M059J (cell line): ENCODE data around the gene HERC4. TPM values are rescaled to one million over a fixed set of nuclear protein-coding genes. Genes with fewer than 3 reads are reported as not detected.

Experiments used
- DNase-seq: peaks from one replicate; pipeline ENCODE4 v3.0.0-alpha.2; 2012; ENCODE audit warnings: low read depth
- total RNA-seq: library from RNA; depleted of rRNA; stranded (reverse); fragments of >200 nt; shearing (Covaris generic); gene quantifications from 2 replicates; pipeline ENCODE4 v1.2.3, GENCODE V29; 2014; rRNA removed

The HERC4 gene, protein sequence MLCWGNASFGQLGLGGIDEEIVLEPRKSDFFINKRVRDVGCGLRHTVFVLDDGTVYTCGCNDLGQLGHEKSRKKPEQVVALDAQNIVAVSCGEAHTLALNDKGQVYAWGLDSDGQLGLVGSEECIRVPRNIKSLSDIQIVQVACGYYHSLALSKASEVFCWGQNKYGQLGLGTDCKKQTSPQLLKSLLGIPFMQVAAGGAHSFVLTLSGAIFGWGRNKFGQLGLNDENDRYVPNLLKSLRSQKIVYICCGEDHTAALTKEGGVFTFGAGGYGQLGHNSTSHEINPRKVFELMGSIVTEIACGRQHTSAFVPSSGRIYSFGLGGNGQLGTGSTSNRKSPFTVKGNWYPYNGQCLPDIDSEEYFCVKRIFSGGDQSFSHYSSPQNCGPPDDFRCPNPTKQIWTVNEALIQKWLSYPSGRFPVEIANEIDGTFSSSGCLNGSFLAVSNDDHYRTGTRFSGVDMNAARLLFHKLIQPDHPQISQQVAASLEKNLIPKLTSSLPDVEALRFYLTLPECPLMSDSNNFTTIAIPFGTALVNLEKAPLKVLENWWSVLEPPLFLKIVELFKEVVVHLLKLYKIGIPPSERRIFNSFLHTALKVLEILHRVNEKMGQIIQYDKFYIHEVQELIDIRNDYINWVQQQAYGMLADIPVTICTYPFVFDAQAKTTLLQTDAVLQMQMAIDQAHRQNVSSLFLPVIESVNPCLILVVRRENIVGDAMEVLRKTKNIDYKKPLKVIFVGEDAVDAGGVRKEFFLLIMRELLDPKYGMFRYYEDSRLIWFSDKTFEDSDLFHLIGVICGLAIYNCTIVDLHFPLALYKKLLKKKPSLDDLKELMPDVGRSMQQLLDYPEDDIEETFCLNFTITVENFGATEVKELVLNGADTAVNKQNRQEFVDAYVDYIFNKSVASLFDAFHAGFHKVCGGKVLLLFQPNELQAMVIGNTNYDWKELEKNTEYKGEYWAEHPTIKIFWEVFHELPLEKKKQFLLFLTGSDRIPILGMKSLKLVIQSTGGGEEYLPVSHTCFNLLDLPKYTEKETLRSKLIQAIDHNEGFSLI
- 63.5 and 95.5 TPM in 2 replicates for total RNA-seq

DNA sequence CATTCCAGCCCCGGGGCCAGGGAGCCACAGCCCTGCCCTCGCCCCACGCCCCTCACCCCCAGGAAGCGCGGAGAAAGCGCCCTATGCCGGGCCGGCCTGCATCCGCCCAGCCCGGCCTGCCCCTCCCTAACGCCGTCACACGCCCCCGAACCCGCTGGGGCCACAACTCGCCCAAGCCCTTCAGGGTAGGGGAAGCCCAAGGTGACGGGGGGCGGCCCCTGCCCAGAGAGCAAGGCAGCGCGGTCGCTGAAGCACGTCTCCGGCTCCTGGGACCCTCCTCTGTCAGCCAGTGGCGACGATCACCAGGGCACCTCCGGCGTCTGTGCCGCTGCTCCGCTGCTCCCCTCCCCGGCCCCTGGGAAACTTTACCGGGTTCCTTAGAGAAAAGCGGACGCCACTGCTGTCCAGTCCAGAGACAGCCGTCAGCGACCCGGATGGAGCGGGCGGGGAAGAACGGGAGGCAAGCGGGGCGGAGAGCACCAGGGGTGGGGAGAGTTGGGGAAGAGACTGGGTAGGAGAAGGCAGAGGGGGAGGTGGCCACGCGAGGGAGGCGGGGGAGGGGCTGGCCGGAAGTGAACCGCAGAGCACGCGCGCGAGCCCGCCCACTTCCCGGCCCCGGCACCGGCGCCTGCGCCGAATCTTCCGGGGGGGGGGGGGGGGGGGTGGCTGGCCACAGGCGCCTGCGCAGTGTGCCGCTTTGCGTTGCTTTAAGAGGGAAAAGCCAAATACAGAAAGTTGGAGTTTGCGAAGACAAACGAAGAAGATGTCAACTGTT, at the start of gene HERC4:
Gene HERC4 (minus strand): TSS at position 509 of the 775 bp plus-strand sequence. CDS start 2,175 bp downstream, outside the sequence.
- peak; percentile 90 for DNase-seq

DNA sequence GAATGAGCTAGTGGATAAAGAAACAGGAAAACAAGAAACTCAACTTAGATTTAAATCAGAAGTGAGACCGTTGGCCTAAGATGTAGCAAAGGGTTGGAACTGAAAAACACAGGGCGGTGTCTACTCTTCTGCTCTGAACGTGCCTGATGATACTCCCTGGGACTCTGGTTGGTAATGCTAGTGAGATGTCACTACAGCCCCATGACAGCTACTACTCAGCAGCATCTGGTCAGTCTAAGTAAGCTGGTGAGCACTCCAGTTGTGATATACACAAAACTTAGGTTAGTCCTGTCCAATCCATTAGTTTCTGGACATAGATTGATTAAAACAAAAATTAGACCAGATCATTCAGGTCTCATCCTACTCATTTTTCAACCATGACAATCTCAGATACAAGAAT, 49.6 kb upstream of the HERC4 start:
- no peak for DNase-seq

DNA sequence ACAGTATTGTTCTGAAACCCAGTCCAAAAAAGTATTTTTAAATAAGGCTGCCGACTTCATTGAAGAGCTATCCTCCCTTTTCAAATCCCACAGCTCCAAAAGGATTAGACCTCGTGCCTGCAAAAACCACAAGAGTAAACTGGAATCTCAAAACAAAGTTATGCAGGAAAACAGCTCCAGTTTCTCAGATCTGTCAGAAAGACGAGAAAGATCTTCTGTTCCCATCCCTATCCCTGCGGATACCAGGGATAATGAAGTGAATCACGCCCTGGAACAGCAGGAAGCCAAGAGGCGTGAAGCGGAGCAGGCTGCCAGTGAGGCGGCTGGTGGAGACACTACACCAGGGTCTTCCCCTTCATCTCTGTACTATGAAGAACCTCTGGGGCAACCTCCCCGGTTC, 46.8 kb upstream of the HERC4 start:
- no peak for DNase-seq

DNA sequence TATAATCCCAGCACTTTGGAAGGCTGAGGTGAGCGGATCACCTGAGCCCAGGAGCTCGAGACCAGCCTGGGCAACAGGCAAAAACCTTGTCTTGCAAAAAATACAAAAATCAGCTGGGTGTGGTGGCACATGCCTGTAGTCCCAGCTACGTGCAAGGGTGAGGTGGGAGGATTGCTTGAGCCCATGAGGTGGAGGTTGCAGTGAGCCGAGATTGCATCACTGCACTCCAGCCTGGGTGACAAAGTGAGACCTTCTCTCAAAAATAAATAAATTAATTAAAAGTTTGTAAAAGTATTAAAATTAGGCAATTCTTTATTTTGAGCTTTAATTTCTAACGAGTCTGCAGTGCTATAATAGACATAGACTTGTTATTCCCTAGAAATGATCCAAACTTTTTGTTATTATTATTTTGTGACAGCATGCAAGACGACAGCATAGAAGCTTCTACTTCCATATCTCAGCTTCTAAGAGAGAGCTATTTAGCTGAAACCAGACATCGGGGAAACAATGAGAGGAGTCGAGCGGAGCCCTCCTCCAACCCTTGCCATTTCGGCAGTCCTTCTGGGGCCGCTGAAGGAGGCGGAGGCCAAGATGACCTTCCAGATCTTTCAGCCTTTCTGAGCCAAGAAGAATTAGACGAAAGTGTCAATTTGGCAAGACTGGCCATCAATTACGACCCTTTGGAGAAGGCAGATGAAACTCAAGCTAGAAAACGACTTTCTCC, 46.1 kb upstream of the HERC4 start:
- DNase-seq, result no peak

DNA sequence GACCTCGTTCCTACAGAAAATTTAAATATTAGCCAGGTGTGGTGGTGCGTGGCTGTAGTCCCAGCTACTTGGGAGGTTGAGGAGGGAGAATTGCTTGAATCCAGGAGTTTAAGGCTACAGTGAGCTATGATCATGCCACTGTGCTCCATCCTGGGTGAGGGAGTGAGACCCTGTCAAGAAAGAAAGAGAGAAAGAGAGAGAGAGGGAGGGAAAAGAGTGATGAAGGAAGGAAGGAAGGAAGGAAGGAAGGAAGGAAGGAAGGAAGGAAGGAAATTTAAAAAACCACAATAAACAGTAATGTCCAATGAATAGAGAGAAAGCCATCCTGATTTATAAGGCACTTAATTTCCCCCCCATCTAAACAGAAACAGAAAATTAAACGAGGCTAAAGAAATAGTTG, 43.6 kb upstream of the HERC4 start:
- DNase-seq, result no peak

DNA sequence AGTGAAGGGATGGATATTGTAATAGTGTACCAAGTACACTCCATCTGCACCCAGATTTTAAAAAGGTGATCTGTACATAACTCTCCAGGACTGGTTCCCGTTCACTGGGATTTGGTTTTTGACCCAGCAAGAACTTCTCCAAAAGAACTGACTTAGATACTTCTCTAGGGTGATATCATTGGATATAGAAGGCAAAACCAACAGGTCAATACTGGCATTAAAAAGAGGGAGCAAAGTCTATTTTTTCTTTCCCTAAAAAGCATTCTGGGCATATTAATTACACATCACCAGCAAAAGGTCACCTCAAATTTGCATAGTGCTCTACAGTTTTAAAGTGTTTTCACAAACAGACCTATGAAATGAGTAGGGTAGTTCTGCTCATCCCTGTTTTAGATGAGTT, 37.8 kb upstream of the HERC4 start:
- no peak for DNase-seq

DNA sequence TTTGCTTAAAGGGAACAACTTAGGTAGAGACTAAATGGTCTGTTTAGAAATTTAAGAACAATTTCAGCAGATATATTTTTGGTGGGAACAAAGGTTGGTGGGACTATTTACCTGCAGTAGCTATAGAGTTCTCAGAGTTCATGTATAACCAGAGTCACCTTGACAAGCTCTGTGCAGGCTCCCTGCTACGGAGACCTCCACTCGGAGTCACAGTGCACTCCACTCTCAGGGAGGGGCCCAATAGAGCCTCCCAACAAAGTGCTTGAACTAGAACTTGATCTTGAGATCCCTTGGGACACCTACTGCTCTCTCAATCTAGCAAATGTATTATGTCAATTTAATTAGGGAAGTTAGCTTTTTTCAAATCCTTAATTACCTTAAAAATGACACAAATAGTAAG, 36.5 kb upstream of the HERC4 start:
- no peak for DNase-seq

DNA sequence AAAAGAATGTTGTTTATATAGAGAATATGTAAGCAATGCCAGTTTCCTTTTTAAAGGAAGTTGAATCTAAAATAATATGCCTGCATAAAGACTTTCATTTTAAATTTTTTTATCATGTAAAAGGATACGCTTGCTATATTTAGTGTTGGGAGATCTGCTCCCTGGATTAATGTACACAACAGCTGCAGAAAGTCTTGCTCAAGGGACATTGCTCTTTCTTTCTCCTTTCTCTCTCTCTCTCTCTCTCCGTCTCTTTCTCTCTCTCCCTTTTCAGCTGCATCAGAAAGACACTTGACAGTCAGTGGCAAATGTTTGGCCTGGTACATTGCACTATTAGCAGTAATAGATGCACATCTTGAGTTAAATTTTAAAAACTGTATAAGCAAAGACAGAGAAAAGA, 34.9 kb upstream of the HERC4 start:
- no peak for DNase-seq

DNA sequence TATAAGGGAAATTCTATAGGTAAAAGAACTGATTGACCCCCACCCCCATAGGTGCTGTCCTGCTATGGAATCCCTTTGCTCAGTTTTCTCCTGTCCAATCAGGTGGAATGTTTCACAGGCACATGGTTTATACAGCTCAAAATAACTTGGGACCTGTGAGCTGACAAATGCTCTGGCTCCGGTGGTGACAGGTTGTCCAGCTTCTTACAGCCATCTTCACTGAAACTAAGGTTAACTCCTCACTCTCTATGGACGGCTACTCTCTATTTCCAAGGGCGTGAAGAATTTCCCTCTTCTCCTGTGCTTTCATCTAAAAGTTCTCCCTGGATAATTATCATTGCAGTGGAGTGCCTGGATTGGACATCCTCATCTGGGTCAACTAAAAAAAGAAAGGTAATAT, 34.2 kb upstream of the HERC4 start, which contains the start of gene MYPN:
Gene MYPN (plus strand): TSS at position 158 of the 400 bp plus-strand sequence. CDS start 11,951 bp downstream, outside the sequence.
- DNase-seq, result no peak

DNA sequence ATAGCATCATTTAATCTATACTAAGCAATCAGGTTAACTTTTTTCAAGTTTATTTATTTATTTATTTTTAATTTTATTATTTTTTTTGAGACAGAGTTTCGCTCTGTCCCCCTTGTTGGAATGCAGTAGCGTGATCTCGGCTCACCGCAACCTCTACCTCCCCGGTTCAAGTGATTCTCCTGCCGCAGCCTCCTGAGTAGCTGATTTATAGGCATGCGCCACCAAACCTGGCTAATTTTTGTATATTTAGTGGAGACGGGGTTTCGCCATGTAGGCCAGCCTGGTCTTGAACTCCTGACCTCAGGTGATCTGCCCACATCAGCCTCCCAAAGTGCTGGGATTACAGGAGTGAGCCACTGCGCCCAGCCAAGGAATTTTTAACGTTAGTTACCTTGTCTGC, 33.6 kb upstream of the HERC4 start:
- no peak for DNase-seq

DNA sequence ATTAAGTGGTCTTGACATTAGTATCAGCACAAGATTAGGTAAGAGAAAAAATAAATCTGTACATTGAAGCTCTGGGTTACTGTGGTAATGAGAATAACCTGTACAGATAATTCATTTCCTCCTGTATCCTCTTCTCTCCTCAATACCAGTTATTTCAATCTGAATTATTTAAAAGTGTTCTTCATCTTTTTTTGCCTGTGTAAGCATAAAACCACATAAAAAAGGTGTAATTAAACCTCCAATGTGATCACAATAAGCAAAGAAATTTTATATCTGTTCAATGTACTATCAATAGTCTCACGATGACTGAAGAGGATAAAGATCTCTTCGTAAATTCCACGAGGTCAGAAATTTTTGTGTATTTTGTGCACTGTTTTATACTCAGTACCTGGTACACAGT, 33.0 kb upstream of the HERC4 start:
- no peak for DNase-seq

DNA sequence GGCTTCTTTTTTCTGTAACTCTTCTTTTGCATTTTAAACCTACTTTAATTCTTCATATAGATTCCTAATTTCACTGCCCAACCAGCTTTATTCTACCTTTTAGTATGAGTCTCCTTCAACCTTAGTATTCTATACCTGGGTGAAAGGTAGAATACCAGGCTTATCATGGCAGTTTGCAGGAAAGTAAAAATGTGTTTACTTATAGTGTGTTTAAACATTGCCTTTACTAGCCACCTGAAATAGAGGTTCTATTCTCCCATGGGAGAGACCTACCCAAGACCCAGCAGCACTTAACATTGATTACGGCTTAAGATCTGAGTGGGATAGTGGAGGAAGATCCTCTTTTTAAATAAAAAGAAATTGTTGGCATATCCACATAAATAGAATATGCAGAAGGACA, 32.6 kb upstream of the HERC4 start:
- DNase-seq, result no peak

DNA sequence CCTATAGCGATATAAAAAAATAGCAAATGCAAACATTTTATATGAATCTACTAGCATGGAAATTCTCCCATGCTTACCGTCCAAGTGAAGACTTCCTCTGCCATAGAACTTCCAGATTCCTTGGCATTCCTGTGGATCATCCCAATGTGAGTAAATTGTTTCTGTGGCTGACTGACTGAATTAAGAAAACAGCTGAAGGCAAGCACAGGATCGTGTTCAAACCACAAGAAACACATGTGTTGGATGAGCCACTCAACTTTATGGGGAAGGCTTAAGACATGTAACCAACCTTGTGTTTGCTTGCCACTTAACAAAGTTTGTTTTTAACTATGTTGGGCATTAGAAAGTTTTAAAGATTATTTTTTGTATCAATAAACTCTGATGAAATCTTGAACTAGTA, 31.6 kb upstream of the HERC4 start:
- DNase-seq, result peak; percentile 96

DNA sequence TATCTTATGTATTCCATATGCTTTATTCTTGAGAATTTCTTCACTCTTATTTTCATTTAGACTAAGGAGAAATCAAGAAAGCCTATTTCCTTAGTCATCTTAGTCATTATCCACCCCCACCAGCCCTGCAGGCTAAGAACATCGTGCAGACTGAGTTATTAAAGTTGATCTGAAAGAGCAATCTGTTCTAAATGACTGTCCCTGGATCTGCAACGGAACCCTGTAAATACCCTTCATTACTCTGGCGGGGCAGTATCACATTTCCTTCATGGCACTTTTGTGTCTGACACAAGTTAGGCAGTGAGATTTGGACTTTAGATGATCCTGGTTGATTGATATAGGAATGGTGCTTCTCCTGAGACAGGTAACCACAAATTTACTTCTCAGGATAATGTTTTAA, 30.7 kb upstream of the HERC4 start:
- peak; percentile 94 for DNase-seq

DNA sequence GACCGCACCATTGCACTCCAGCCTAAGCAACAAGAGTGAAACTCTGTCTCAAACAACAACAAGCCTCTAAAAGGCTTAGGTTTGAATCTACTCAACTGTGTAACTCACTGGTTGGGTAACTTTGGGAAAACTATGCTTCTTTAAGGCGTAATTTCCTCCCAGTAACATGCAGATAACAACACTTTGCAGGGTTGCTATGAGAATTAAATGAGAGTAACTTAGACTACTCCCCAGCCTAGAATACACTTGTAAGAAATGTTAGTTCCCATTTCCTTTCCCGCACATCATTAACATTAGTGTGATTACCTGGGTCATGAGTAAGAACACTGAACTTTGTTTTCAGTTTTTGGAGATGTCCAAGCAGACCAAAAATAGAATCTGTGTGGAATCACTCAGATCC, 28.8 kb upstream of the HERC4 start:
- DNase-seq, result peak; percentile 69

DNA sequence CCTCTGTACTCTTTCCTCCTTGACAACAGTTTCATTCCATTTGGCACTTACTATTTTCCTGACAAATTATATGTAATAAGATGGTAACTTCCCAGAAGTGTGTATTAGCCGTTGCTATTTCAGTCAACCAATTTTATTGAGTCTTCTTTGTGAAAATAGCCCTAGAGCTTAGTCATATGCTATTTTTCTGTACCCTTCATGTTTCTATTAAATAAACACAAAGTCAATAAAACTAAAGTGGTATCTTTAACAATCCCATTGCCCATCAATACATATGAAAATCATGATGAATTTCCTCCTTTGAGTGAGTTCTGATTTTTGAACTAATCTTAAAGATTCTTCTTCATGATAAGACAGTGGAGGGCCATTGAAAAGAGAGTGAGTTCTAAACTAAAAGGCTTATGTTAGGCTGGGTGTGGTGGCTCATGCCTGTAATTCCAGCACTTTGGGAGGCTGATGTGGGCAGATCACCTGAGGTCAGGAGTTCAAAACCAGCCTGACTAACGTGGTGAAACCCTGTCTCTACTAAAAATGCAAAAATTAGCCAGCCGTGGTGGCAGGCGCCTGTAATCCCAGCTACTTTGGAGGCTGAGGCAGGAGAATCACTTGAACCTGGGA, 28.3 kb upstream of the HERC4 start:
- DNase-seq, result peak; percentile 55

DNA sequence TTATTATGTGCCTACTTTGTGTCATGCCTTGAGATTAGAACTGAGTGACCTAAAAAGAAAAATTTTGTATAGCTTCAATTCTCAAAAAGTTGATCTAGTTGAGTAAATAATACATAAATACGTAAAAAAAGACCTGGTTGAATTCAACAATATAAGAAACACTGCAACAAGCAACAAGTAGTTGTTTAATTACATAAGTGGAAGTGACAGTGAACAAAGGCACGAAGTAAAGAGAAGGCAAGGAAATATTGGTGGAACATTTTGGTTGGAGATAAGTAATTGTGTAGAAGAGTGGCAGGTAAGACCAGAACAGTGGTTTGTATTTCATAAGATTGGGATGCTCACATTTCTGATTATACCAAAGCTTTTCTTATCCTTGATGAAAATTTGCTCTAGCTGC, 26.0 kb upstream of the HERC4 start:
- DNase-seq, result no peak

DNA sequence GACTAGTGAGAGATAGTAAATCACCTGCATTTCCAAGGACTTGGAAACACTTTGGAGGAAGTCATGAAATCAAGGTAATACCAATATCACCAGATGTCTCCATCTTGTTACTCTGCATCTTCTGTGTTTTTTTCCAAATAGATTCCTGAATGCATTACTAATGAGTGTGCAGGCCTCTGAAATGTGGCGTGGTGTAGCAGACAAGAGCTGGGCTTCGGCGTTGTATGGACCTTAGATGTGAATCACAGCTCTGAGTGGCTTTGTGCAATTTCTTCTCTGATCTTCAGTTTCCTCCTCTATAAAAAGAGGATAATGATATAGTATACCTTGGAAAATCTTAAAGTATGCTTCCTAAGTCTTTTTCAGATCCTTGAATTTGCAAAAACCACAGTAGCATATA, 24.7 kb upstream of the HERC4 start:
- peak; percentile 85 for DNase-seq

DNA sequence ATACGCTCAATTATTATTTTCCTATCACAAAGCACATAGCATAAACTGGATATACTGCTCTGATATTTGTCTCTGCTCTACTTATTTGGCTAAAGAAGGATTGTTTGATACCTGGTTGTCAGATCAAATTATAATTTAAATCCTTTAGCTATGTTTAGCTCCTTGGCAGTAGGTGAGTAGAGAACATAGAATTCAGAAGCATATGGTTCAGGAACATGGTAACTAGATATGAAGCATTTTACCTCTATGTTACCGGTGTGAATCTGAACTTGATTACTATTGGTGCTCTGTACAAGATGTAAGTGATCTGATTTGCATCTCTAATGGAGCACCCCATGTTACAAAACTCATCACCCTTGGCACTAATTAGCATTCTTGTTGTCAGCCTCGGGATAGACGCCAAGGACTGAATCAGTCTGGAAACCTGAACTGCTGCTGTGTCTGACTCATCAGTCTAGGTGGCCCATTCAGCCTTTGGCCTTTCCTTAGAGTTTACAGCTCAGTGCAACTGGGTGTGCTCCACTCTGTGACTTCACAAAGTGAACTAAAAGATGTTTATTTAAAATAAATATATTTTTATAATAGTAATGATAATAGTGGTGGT, 21.9 kb upstream of the HERC4 start:
- peak; percentile 97 for DNase-seq

DNA sequence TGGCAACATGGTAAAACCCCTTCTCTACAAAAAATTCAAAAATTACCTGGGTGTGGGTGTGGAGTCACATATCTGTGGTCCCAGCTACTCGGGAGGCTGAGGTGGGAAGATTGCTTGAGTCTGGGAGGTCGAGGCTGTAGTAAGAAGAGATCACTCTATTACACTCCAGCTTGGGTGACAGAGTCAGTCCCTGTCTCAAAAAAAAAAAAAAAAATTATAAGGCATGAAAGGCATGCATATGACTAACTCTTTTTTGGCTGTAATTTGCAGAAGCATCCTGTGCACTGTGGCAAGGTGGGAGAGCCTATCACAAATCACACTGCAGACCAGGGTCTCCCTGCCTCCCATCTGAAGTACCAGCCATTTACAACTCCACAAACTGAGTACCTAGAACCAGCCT, 20.1 kb upstream of the HERC4 start:
- DNase-seq, result peak; percentile 91
